ENCODE data around the gene TMEM237. TPM values are rescaled to one million over a fixed set of nuclear protein-coding genes. Genes with fewer than 3 reads are reported as not detected.

Gene TMEM237
- total RNA-seq, 1 experiment from 2014 or later = 30.6 TPM

DNA sequence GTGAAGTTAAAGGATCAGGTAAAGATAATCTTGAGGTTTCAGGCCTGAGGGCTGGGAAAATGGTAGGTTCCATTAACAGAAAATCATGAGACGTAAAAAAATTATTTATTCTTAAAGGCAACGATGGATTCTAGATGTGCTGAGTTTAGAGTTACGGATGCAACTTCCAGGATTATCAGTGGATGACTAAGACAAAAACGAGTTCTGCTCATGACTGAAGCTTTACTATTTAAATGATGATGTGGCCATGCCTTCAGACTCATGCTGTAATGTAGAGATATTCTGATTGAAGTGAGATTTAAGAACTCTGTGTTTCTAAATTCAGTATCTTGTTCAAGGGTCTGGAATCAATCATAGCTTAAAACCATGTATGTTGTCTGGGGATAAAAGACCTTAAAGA is 5.0 kb downstream of the TMEM237 start:
- peaks cover 3% of the 10 kb centered on the region for H3K36me3 ChIP-seq (ENCODE audit: control insufficient read depth, insufficient read depth, low read length)
- in situ Hi-C loops (cut with HindIII; ENCODE audit: low pct_unique_long_range_greater_than_20kb, low sequenced_read_pairs) = no loop called here
- ChIA-PET CTCF (no interaction called here), POLR2A (no interaction called here)
- no peaks in the 10 kb centered on the region for H3K9me3 ChIP-seq (ENCODE audit: control insufficient read depth, insufficient read depth, low read depth, low read length)
- TF ChIP-seq, protein P1, sequence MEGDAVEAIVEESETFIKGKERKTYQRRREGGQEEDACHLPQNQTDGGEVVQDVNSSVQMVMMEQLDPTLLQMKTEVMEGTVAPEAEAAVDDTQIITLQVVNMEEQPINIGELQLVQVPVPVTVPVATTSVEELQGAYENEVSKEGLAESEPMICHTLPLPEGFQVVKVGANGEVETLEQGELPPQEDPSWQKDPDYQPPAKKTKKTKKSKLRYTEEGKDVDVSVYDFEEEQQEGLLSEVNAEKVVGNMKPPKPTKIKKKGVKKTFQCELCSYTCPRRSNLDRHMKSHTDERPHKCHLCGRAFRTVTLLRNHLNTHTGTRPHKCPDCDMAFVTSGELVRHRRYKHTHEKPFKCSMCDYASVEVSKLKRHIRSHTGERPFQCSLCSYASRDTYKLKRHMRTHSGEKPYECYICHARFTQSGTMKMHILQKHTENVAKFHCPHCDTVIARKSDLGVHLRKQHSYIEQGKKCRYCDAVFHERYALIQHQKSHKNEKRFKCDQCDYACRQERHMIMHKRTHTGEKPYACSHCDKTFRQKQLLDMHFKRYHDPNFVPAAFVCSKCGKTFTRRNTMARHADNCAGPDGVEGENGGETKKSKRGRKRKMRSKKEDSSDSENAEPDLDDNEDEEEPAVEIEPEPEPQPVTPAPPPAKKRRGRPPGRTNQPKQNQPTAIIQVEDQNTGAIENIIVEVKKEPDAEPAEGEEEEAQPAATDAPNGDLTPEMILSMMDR (IDR thresholded peaks at IDR 0.05) = no peak
- TF ChIP-seq SIN3A (IDR thresholded peaks at IDR 0.05; ENCODE audit: borderline replicate concordance, insufficient read depth, low read depth, low read length) = no peak
- TF ChIP-seq TCF7L2 (IDR thresholded peaks at IDR 0.05; ENCODE audit: low read depth, low read length) = no peak
- TF ChIP-seq POLR2AphosphoS5 (IDR thresholded peaks at IDR 0.05; ENCODE audit: low read depth, low read length) = no peak
- TF ChIP-seq, protein P2, sequence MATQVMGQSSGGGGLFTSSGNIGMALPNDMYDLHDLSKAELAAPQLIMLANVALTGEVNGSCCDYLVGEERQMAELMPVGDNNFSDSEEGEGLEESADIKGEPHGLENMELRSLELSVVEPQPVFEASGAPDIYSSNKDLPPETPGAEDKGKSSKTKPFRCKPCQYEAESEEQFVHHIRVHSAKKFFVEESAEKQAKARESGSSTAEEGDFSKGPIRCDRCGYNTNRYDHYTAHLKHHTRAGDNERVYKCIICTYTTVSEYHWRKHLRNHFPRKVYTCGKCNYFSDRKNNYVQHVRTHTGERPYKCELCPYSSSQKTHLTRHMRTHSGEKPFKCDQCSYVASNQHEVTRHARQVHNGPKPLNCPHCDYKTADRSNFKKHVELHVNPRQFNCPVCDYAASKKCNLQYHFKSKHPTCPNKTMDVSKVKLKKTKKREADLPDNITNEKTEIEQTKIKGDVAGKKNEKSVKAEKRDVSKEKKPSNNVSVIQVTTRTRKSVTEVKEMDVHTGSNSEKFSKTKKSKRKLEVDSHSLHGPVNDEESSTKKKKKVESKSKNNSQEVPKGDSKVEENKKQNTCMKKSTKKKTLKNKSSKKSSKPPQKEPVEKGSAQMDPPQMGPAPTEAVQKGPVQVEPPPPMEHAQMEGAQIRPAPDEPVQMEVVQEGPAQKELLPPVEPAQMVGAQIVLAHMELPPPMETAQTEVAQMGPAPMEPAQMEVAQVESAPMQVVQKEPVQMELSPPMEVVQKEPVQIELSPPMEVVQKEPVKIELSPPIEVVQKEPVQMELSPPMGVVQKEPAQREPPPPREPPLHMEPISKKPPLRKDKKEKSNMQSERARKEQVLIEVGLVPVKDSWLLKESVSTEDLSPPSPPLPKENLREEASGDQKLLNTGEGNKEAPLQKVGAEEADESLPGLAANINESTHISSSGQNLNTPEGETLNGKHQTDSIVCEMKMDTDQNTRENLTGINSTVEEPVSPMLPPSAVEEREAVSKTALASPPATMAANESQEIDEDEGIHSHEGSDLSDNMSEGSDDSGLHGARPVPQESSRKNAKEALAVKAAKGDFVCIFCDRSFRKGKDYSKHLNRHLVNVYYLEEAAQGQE (IDR thresholded peaks at IDR 0.05; ENCODE audit: insufficient read depth in 1 of 2, low read depth in 2 of 2, low read length in 1 of 2) = no peak
- intact Hi-C loops (cut with micrococcal nuclease; ENCODE audit: unreplicated experiment) = no loop called here
- no peak for ATAC-seq
- no peak for DNase-seq (ENCODE audit: low read depth, low spot score)
- no peak overlapping the region for H3K27ac ChIP-seq (ENCODE audit: low read length)
- H3K4me1 ChIP-seq (ENCODE audit: control insufficient read depth, insufficient read depth, low read length) = peaks cover 6% of the 10 kb centered on the region; the same call in 1 of the 2 replicates
- no peak overlapping the region for H3K4me3 ChIP-seq (ENCODE audit: low read depth in 2 of 2, low read length in 2 of 2)
- BruUV-seq (replicated peaks) = no TSS peak
- H3K27me3 ChIP-seq (ENCODE audit: control insufficient read depth, insufficient read depth, low read length) = no peaks in the 10 kb centered on the region

DNA sequence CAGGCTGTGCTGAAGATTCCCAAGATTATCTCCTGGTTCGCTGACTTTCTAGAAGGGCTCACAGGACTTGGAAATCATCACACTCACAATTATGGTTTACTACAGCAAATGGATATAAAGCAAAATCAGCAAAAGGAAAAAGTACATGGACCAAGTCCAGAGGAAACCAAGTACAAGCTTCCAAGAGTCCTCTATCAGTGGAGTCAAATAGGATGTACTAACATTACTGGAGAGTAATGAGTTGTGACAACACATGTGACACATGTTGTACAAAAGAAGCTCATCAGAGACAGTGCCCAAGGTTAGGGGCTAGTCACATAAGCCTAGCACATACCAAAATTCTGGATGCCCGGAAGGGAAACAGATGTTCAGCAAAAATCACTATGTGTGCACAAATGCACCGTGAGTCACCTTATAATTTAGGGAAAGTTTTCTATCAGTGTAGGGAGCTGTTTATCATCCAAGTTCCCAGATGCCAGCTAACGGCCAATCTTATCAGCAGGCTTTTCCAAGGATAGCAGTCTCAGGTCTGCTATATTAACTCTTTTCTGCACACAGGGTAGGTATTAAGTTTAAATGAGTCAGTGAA is 9.5 kb downstream of the TMEM237 start:
- BruUV-seq (replicated peaks) = no TSS peak
- Histone ChIP-seq H3K9me3 (ENCODE audit: control insufficient read depth, insufficient read depth, low read depth, low read length) (no peaks in the 10 kb centered on the region), H3K4me3 (ENCODE audit: low read depth in 2 of 2, low read length in 2 of 2) (no peak overlapping the region), H3K27me3 (ENCODE audit: control insufficient read depth, insufficient read depth, low read length) (no peaks in the 10 kb centered on the region), H3K36me3 (ENCODE audit: control insufficient read depth, insufficient read depth, low read length) (peaks cover 18% of the 10 kb centered on the region), H3K27ac (ENCODE audit: low read length) (no peak overlapping the region), H3K4me1 (ENCODE audit: control insufficient read depth, insufficient read depth, low read length) (no peaks in the 10 kb centered on the region)
- CTCF ChIA-PET = interaction anchor here (0.5 kb wide), 1 partner anchor 182 kb away, joined by 7 read pairs; the partner anchor contains the start of genes STRADB and TRAK2
- ATAC-seq (no peak), DNase-seq (ENCODE audit: low read depth, low spot score) (no peak)
- TF ChIP-seq SIN3A (IDR thresholded peaks at IDR 0.05; ENCODE audit: borderline replicate concordance, insufficient read depth, low read depth, low read length) (no peak), POLR2AphosphoS5 (IDR thresholded peaks at IDR 0.05; ENCODE audit: low read depth, low read length) (no peak), TCF7L2 (IDR thresholded peaks at IDR 0.05; ENCODE audit: low read depth, low read length) (no peak)
- TF ChIP-seq, protein P2 (IDR thresholded peaks at IDR 0.05; ENCODE audit: insufficient read depth in 1 of 2, low read depth in 2 of 2, low read length in 1 of 2) = no peak
- TF ChIP-seq, protein P1 (IDR thresholded peaks at IDR 0.05) = no peak
- in situ Hi-C loops (cut with HindIII; ENCODE audit: low pct_unique_long_range_greater_than_20kb, low sequenced_read_pairs) = no loop called here
- intact Hi-C loops (cut with micrococcal nuclease; ENCODE audit: unreplicated experiment) = no loop called here
- POLR2A ChIA-PET = interaction anchor here (0.5 kb wide), 1 partner anchor 185 kb away, joined by 3 read pairs; no protein-coding TSS in a partner anchor

Data from Panc1 (cell line).